ENCODE results near the gene ANKS3.

The ANKS3 gene

GRCh38 chr16:4675864-4676786 lies 57.9 kb downstream of the ANKS3 start:
- Mint-ChIP-seq H3K4me1 (ENCODE audit: low read depth) (peaks cover 53% of the 10 kb centered on the region), H3K27me3 (no peaks in the 10 kb centered on the region), H3K27ac (peak overlapping the region; percentile 70), H3K4me3 (peak overlapping the region; percentile 54), H3K9me3 (no peaks in the 10 kb centered on the region), H3K36me3 (ENCODE audit: low read depth) (peaks cover 61% of the 10 kb centered on the region)
- intact Hi-C loops (cut with micrococcal nuclease): no loop called here

GRCh38 chr16:4674926-4675530 lies 59.0 kb downstream of the ANKS3 start:
- intact Hi-C loops (cut with micrococcal nuclease): no loop called here
- H3K27ac Mint-ChIP-seq: peak overlapping the region; percentile 70

GRCh38 chr16:4673387-4674046 lies 60.6 kb downstream of the ANKS3 start:
- no peak overlapping the region for H3K27ac Mint-ChIP-seq
- intact Hi-C loops (cut with micrococcal nuclease): no loop called here
- H3K36me3 Mint-ChIP-seq (ENCODE audit: low read depth): peaks cover 36% of the 10 kb centered on the region
- peaks cover 30% of the 10 kb centered on the region for H3K4me1 Mint-ChIP-seq (ENCODE audit: low read depth)
- no peak overlapping the region for H3K4me3 Mint-ChIP-seq
- no peaks in the 10 kb centered on the region for H3K27me3 Mint-ChIP-seq
- no peaks in the 10 kb centered on the region for H3K9me3 Mint-ChIP-seq

More at GRCh38 chr16:4674926-4675530, 59.0 kb downstream of the ANKS3 start:
- Mint-ChIP-seq H3K9me3 (no peaks in the 10 kb centered on the region), H3K4me1 (ENCODE audit: low read depth) (peaks cover 43% of the 10 kb centered on the region), H3K27me3 (no peaks in the 10 kb centered on the region), H3K36me3 (ENCODE audit: low read depth) (peaks cover 50% of the 10 kb centered on the region), H3K4me3 (no peak overlapping the region)

- H3K4me1 Mint-ChIP-seq (ENCODE audit: low read depth): peaks cover 31% of the 10 kb centered on the region
- intact Hi-C loops (cut with micrococcal nuclease): loop anchor here (10.0 kb wide), 1 partner anchor 154 kb away; no protein-coding TSS in a partner anchor
- peaks cover 16% of the 10 kb centered on the region for H3K36me3 Mint-ChIP-seq (ENCODE audit: low read depth)
- H3K9me3 Mint-ChIP-seq: no peaks in the 10 kb centered on the region
- no peak overlapping the region for H3K27ac Mint-ChIP-seq
- H3K4me3 Mint-ChIP-seq: no peak overlapping the region
- no peaks in the 10 kb centered on the region for H3K27me3 Mint-ChIP-seq
Observed at GRCh38 chr16:4668313-4668960, 65.6 kb downstream of the ANKS3 start.

GRCh38 chr16:4667203-4667963 lies 66.7 kb downstream of the ANKS3 start:
- H3K27ac Mint-ChIP-seq: no peak overlapping the region
- H3K27me3 Mint-ChIP-seq: no peaks in the 10 kb centered on the region
- intact Hi-C loops (cut with micrococcal nuclease): loop anchor here (10.0 kb wide), 1 partner anchor 153 kb away; no protein-coding TSS in a partner anchor
- H3K36me3 Mint-ChIP-seq (ENCODE audit: low read depth): peaks cover 26% of the 10 kb centered on the region
- H3K4me1 Mint-ChIP-seq (ENCODE audit: low read depth): peaks cover 40% of the 10 kb centered on the region
- no peaks in the 10 kb centered on the region for H3K9me3 Mint-ChIP-seq
- no peak overlapping the region for H3K4me3 Mint-ChIP-seq

GRCh38 chr16:4666537-4667202 lies 67.4 kb downstream of the ANKS3 start:
- H3K4me1 Mint-ChIP-seq (ENCODE audit: low read depth): peaks cover 48% of the 10 kb centered on the region
- intact Hi-C loops (cut with micrococcal nuclease): loop anchor here (10.0 kb wide), 1 partner anchor 152 kb away; no protein-coding TSS in a partner anchor
- H3K27ac Mint-ChIP-seq: peak overlapping the region; percentile 93
- H3K27me3 Mint-ChIP-seq: no peaks in the 10 kb centered on the region
- H3K9me3 Mint-ChIP-seq: no peaks in the 10 kb centered on the region
- H3K4me3 Mint-ChIP-seq: no peak overlapping the region
- peaks cover 33% of the 10 kb centered on the region for H3K36me3 Mint-ChIP-seq (ENCODE audit: low read depth)

GRCh38 chr16:4664538-4665418 lies 69.3 kb downstream of the ANKS3 start:
- Mint-ChIP-seq H3K27me3 (no peaks in the 10 kb centered on the region), H3K27ac (peak overlapping the region; percentile 93), H3K9me3 (no peaks in the 10 kb centered on the region), H3K36me3 (ENCODE audit: low read depth) (peaks cover 52% of the 10 kb centered on the region), H3K4me3 (peak overlapping the region; percentile 77), H3K4me1 (ENCODE audit: low read depth) (peaks cover 67% of the 10 kb centered on the region)
- intact Hi-C loops (cut with micrococcal nuclease): loop anchor here (2.0 to 10.0 kb wide), 3 partner anchors 16 to 150 kb away; no protein-coding TSS in a partner anchor

GRCh38 chr16:4663777-4664465 lies 70.2 kb downstream of the ANKS3 start:
- intact Hi-C loops (cut with micrococcal nuclease): loop anchor here (2.0 to 10.0 kb wide), 3 partner anchors 17 to 149 kb away; no protein-coding TSS in a partner anchor

GRCh38 chr16:4663465-4663776 lies 70.7 kb downstream of the ANKS3 start:
- no peaks in the 10 kb centered on the region for H3K9me3 Mint-ChIP-seq
- peak overlapping the region; percentile 93 for H3K27ac Mint-ChIP-seq
- intact Hi-C loops (cut with micrococcal nuclease): loop anchor here (5.0 to 10.0 kb wide), 2 partner anchors 36 to 149 kb away; no protein-coding TSS in a partner anchor
- H3K36me3 Mint-ChIP-seq (ENCODE audit: low read depth): peaks cover 66% of the 10 kb centered on the region
- H3K4me3 Mint-ChIP-seq: peak overlapping the region; percentile 7
- H3K4me1 Mint-ChIP-seq (ENCODE audit: low read depth): peaks cover 80% of the 10 kb centered on the region
- no peaks in the 10 kb centered on the region for H3K27me3 Mint-ChIP-seq

More at GRCh38 chr16:4663777-4664465, 70.2 kb downstream of the ANKS3 start:
- no peaks in the 10 kb centered on the region for H3K27me3 Mint-ChIP-seq
- H3K4me1 Mint-ChIP-seq (ENCODE audit: low read depth): peaks cover 75% of the 10 kb centered on the region
- H3K36me3 Mint-ChIP-seq (ENCODE audit: low read depth): peaks cover 61% of the 10 kb centered on the region
- H3K9me3 Mint-ChIP-seq: no peaks in the 10 kb centered on the region
- H3K27ac Mint-ChIP-seq: peak overlapping the region; percentile 93
- H3K4me3 Mint-ChIP-seq: peak overlapping the region; percentile 77

GRCh38 chr16:4661661-4662060 lies 72.4 kb downstream of the ANKS3 start:
- Mint-ChIP-seq H3K27me3 (no peaks in the 10 kb centered on the region), H3K36me3 (ENCODE audit: low read depth) (peaks cover 83% of the 10 kb centered on the region), H3K9me3 (no peaks in the 10 kb centered on the region), H3K27ac (peak overlapping the region; percentile 93), H3K4me3 (no peak overlapping the region), H3K4me1 (ENCODE audit: low read depth) (peaks cover 78% of the 10 kb centered on the region)
- intact Hi-C loops (cut with micrococcal nuclease): loop anchor here (5.0 to 10.0 kb wide), 2 partner anchors 34 to 147 kb away; no protein-coding TSS in a partner anchor

- H3K4me3 Mint-ChIP-seq: no peak overlapping the region
- intact Hi-C loops (cut with micrococcal nuclease): loop anchor here (5.0 to 10.0 kb wide), 2 partner anchors 33 to 146 kb away; no protein-coding TSS in a partner anchor
- no peaks in the 10 kb centered on the region for H3K9me3 Mint-ChIP-seq
- H3K4me1 Mint-ChIP-seq (ENCODE audit: low read depth): peaks cover 69% of the 10 kb centered on the region
- peaks cover 95% of the 10 kb centered on the region for H3K36me3 Mint-ChIP-seq (ENCODE audit: low read depth)
- H3K27me3 Mint-ChIP-seq: no peaks in the 10 kb centered on the region
- H3K27ac Mint-ChIP-seq: peak overlapping the region; percentile 93
Observed at GRCh38 chr16:4660454-4661007, 73.5 kb downstream of the ANKS3 start.

Measured in dendritic cell treated with granulocyte-macrophage colony-stimulating factor and Interleukin-4, amounts not matched to agents 40 ng/mL and 50 ng/mL, for 4 days (primary cell).